ENCODE measurements around the gene OTOP3. TPM values are rescaled to one million over a fixed set of nuclear protein-coding genes. Genes with fewer than 3 reads are reported as not detected.
A peak's percentile ranks its signal among the peaks of the same experiment; 100 is the strongest.

The OTOP3 gene
- total RNA-seq, 1 donor from 2014 or later: not detected

- TF ChIP-seq CTCF (IDR thresholded peaks at IDR 0.05; ENCODE audit: insufficient read depth, low read length, poor library complexity, severe bottlenecking): no peak
- DNase-seq (ENCODE audit: low read depth): no peak
- peak overlapping the region; percentile 69 for H3K4me3 ChIP-seq (ENCODE audit: low read depth, low read length)
- H3K27me3 ChIP-seq (ENCODE audit: control insufficient read depth, insufficient read depth, low read length): peaks cover 16% of the 10 kb centered on the region
- H3K36me3 ChIP-seq (ENCODE audit: control insufficient read depth, insufficient read depth, low read length): no peaks in the 10 kb centered on the region
These were observed 35.6 kb downstream of the OTOP3 start for GRCh38 chr17:74971069-74971841.

GRCh38 chr17:74971842-74972106 lies 36.1 kb downstream of the OTOP3 start:
- Histone ChIP-seq H3K36me3 (ENCODE audit: control insufficient read depth, insufficient read depth, low read length) (no peaks in the 10 kb centered on the region), H3K27me3 (ENCODE audit: control insufficient read depth, insufficient read depth, low read length) (peaks cover 16% of the 10 kb centered on the region), H3K4me3 (ENCODE audit: low read depth, low read length) (peak overlapping the region; percentile 69)
- TF ChIP-seq CTCF (IDR thresholded peaks at IDR 0.05; ENCODE audit: insufficient read depth, low read length, poor library complexity, severe bottlenecking): no peak
- no peak for DNase-seq (ENCODE audit: low read depth)

GRCh38 chr17:74972107-74972972 lies 36.6 kb downstream of the OTOP3 start, which contains the start of gene HID1:
Gene HID1, minus strand, starts transcription at chr17:74972759. Its CDS starts 103 bp downstream, at chr17:74972656.
- Histone ChIP-seq H3K4me3 (ENCODE audit: low read depth, low read length) (peak within 1 kb of the TSS; percentile 69), H3K27me3 (ENCODE audit: control insufficient read depth, insufficient read depth, low read length) (peaks cover 16% of the 10 kb centered on the region), H3K36me3 (ENCODE audit: control insufficient read depth, insufficient read depth, low read length) (no peaks in the 10 kb centered on the region)
- no peak for TF ChIP-seq CTCF (IDR thresholded peaks at IDR 0.05; ENCODE audit: insufficient read depth, low read length, poor library complexity, severe bottlenecking)
- no peak for DNase-seq (ENCODE audit: low read depth)

- DNase-seq (ENCODE audit: low read depth): no peak
- TF ChIP-seq CTCF (IDR thresholded peaks at IDR 0.05; ENCODE audit: insufficient read depth, low read length, poor library complexity, severe bottlenecking): no peak
- Histone ChIP-seq H3K36me3 (ENCODE audit: control insufficient read depth, insufficient read depth, low read length) (no peaks in the 10 kb centered on the region), H3K4me3 (ENCODE audit: low read depth, low read length) (peak overlapping the region; percentile 69), H3K27me3 (ENCODE audit: control insufficient read depth, insufficient read depth, low read length) (peaks cover 16% of the 10 kb centered on the region)
These were observed 37.3 kb downstream of the OTOP3 start for GRCh38 chr17:74972973-74973328.

GRCh38 chr17:74975943-74976342 lies 40.2 kb downstream of the OTOP3 start:
- no peak for TF ChIP-seq CTCF (IDR thresholded peaks at IDR 0.05; ENCODE audit: insufficient read depth, low read length, poor library complexity, severe bottlenecking)
- H3K36me3 ChIP-seq (ENCODE audit: control insufficient read depth, insufficient read depth, low read length): no peaks in the 10 kb centered on the region
- H3K4me3 ChIP-seq (ENCODE audit: low read depth, low read length): no peak overlapping the region
- DNase-seq (ENCODE audit: low read depth): no peak
- H3K27me3 ChIP-seq (ENCODE audit: control insufficient read depth, insufficient read depth, low read length): peaks cover 16% of the 10 kb centered on the region

Data from kidney epithelial cell (primary cell).